Stimulated activated CD8-positive, alpha-beta memory T cell treated with anti-CD3 and anti-CD28 coated beads, Interleukin-15, amount 100 ng/mL, for 1 hour (primary cell): ENCODE measurements around the gene ADAMTS4.

Experiments
- DNase-seq: peaks from one replicate; pipeline ENCODE4 v3.0.0-alpha.2; 2020; ENCODE audit warnings: low read depth

The ADAMTS4 gene

DNA sequence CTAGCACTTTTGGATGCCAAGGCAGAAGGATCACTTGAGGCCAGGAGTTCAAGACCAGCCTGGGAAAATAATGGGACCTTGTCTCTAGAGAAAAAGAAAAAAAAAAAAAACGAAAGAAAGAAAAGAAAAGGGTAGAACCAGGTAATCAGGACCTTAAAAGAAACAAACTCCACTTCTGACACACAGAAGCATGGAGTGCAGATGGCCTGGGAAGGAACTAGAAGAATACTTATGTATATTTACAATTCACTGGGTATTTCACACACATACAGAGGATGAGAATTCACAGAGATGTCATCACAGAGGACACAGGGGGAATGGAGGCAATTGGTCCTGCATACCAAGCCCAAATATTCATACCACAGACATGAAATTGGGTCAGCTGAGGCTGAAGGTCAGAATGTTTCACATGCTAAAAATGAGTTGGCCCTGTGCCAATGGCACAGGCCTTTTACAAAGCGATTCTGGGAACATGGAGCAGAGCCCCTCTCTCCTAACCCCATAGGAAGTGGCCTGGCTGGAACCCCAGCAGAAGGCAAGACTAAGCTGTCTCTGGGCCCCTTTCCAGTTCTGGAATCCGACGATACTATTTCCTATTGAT lies 26.0 kb downstream of the ADAMTS4 start:
- DNase-seq, result no peak

- no peak for DNase-seq
Measured at GRCh38 chr1:161172349-161172748, 26.5 kb downstream of the ADAMTS4 start.

DNA sequence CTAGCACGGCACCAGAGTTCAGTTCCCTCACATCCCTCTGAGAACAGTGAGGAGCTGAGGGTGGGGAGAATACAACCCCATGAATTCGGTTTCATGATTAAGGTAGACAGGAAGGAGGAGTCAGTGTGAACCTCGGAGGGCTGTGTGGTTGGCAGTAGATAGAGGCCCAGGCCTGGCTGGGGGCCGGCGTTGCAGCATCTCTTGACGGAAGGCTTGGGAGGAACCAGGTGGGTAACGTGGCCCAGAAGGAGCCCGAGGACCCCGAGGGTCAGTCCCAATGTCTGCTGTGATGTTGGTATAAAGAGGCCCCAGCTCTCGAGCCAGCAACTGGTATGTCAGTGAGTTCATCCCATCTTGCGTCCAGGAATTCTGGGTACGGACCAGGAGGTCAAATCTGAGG lies 27.2 kb downstream of the ADAMTS4 start:
- DNase-seq, result no peak

GRCh38 chr1:161171191-161171590 lies 27.7 kb downstream of the ADAMTS4 start:
- no peak for DNase-seq

GRCh38 chr1:161168906-161169305 lies 29.9 kb downstream of the ADAMTS4 start:
- DNase-seq, result no peak

GRCh38 chr1:161166669-161167548 lies 31.9 kb downstream of the ADAMTS4 start:
- DNase-seq, result no peak

DNA sequence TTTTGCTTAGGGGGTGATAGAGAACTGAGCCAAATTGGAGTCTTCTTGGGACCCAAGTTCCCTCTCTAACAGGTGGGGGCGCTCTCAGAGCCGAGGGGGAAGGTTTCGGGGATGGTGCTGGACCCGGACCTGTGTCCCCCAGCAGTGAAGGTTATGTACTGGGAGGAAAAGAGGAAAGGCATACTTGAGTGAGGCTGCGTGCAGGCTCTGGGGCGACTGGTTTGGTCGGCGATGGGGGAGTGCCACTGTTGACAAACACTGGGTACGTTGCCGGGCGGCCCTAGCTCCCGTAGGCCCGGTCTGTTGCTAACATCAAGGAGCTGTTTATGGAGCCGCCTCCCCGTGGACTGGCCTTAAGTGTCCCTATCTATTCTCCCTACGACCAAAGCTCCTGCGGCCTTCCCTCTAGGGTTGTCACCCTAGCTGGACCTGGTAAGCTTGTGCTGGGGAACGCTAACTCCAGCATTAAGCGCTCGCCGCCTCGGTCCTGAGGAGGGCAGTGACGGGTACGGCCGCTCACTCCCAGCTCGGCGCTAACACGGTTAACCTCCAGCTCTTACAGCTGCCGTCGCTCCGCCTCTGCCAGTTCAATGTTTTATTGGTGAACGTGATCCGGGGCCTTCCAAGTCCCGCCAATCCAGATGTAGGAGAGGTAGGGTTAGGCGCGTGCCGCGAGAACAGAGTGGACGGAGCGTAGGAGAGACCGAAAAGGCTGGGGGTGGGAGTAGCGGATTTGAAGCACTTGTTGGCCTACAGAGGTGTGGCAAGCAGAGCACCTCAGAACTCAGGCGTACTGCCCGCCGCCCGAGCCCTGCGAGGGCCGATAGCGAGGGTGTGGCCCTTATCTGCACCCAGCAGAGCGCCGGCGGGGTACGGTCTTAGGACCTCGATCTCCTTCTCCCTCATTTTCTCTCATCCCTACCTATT lies 32.8 kb downstream of the ADAMTS4 start, which contains the start of gene PPOX:
PPOX (plus strand) TSS at position 685 of the 927 bp plus-strand sequence. CDS start 422 bp downstream, outside the sequence.
- DNase-seq, result peak; percentile 83

DNA sequence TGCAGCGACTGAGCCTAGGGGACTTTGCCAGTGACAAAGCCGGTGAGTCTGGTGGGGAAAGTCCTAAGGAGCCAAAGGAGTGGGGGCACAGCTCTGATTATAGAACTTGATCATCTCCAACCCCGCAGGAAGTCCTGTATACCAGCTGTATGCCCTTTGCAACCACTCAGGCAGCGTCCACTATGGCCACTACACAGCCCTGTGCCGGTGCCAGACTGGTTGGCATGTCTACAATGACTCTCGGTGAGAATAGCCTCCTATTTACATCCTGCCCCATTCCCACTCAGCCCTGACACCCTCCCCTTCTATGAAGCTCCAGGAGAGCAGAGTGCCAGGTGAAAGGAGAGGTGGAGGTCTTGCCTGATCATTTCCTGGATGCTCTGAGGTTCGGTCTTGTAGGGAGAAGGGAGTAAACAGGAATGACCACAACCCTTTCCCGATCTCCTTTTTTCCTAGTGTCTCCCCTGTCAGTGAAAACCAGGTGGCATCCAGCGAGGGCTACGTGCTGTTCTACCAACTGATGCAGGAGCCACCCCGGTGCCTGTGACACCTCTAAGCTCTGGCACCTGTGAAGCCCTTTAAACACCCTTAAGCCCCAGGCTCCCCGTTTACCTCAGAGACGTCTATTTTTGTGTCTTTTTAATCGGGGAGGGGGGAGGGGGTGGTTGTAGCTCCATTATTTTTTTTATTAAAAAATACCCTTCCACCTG lies 33.8 kb downstream of the ADAMTS4 start:
- DNase-seq, result no peak

- no peak for DNase-seq
Measured at GRCh38 chr1:161163793-161164192, 35.1 kb downstream of the ADAMTS4 start.

GRCh38 chr1:161162806-161163205 lies 36.0 kb downstream of the ADAMTS4 start:
- no peak for DNase-seq

- DNase-seq, result no peak
Measured at GRCh38 chr1:161162052-161162451, 36.8 kb downstream of the ADAMTS4 start.

- DNase-seq, result no peak
Measured at GRCh38 chr1:161161652-161162051, 37.2 kb downstream of the ADAMTS4 start.

DNA sequence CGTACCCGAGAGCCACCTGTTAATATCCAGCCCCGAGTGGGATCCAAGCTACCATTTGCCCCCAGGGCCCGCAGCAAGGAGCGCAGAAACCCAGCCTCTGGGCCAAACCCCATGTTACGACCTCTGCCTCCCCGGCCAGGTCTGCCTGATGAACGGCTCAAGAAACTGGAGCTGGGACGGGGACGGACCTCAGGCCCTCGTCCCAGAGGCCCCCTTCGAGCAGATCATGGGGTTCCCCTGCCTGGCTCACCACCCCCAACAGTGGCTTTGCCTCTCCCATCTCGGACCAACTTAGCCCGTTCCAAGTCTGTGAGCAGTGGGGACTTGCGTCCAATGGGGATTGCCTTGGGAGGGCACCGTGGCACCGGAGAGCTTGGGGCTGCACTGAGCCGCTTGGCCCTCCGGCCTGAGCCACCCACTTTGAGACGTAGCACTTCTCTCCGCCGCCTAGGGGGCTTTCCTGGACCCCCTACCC lies 38.1 kb downstream of the ADAMTS4 start:
- no peak for DNase-seq

- no peak for DNase-seq
Measured at GRCh38 chr1:161159913-161160243, 39.0 kb downstream of the ADAMTS4 start.

GRCh38 chr1:161159087-161159912 lies 39.6 kb downstream of the ADAMTS4 start, which contains the start of gene USP21:
USP21 (plus strand) TSS chr1:161159500; CDS start chr1:161160641, 1,141 bp downstream.
- DNase-seq, result peak; percentile 86

DNA sequence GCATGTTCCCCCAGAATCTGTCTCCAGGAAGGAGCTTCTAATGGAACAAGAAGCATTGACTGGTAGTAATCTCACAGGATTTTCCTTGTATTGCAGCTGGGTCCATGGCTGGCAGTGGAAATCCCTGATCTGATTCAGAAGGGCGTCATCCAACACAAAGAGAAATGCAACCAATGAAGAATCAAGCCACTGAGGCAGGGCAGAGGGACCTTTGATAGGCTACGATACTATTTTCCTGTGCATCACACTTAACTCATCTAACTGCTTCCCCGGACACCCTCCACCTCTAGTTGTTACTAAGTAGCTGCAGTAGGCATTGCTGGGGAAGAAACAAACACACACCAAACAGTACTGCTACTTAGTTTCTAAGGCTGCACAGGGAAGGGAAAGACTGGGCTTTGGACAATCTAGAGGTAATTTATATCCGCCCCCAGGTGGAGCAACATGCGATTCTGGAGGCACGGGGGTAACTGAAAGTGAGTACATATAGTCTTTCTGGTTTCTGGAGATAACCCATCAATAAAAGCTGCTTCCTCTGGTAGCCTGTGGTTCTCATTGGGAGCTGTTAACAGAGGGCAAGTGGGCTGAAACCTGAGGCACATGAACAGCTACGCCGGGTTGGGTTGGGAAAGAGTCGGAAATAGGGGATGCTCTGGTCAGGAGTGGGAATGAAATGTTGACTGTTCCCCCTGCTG lies 40.4 kb downstream of the ADAMTS4 start:
- no peak for DNase-seq

DNA sequence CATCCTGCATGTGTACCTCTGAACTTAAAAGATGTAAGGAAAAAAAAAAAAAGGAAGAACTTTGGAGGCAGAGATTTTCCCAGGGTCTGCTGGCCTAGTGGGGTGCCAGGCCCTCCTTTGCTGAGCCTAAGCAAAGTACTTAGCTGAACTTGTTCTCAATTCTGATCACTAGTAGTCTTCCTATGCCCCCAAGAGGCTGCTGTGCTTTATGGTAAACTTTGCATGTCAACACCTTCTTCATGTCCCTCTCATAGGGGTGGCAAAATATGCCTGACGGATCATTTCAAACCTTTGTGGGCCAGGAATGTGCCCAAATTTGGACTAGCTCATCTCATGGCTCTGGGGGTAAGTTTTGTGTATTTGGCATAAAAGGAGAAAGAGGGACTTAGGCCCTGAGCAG lies 41.0 kb downstream of the ADAMTS4 start:
- no peak for DNase-seq

DNA sequence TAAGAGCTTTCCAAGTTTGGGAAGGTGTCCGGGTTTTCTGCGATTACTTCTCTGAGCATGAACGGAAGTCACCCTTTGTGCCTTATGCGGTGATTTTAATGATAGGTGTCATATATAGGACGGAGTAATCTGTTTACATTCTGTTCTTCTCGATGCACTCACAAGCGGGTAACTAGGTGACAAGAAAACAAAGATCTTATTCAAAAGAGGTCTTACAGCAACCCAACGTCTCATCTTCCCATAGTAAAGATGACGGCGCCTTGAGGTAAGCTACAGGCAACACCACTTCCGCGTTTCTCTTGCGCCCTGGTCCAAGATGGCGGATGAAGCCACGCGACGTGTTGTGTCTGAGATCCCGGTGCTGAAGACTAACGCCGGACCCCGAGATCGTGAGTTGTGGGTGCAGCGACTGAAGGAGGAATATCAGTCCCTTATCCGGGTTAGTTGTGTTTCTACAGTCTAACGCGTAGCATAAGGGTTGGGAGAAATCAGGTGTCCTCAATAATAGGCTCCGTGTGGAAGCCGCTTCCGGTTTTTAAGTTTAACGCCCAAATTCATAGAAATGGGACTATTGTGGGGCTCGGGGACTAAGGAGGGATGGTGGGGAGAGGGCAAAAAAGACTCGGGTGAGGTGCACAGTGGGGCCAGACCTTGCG lies 45.0 kb downstream of the ADAMTS4 start, which contains the start of gene UFC1:
UFC1 (plus strand) TSS at position 297 of the 656 bp plus-strand sequence; CDS start at position 317, 20 bp downstream.
- DNase-seq, result peak; percentile 66

GRCh38 chr1:161153176-161153575 lies 45.7 kb downstream of the ADAMTS4 start:
- DNase-seq, result no peak
